IgD-negative memory B cell (primary cell): Measurements from ENCODE around the gene CDK5RAP1. TPM values are rescaled to one million over a fixed set of nuclear protein-coding genes. Genes with fewer than 3 reads are reported as not detected.
"Not testable (repeated sequence)": the region's sequence is repeated elsewhere in the genome, so short reads cannot be mapped to it uniquely, and the experiment has no call there.

Experiments used
- H3K27ac Mint-ChIP-seq, 3 donors: one replicate each; pipeline ENCODE4 v1.8.0; 2020 to 2022; ENCODE audit warnings: mild to moderate bottlenecking in 3 of 3, mixed read lengths in 3 of 3, moderate library complexity in 1 of 3
- H3K27me3 Mint-ChIP-seq: one replicate; pipeline ENCODE4 v1.8.0; 2021; ENCODE audit warnings: mixed read lengths
- H3K36me3 Mint-ChIP-seq: one replicate; pipeline ENCODE4 v1.8.0; 2020; ENCODE audit warnings: mild to moderate bottlenecking, mixed read lengths
- H3K4me1 Mint-ChIP-seq, 3 donors: one replicate each; pipeline ENCODE4 v1.8.0; 2020 to 2022; ENCODE audit warnings: mixed read lengths in 3 of 3, mild to moderate bottlenecking in 1 of 3
- H3K4me3 Mint-ChIP-seq, 4 donors: one replicate each; pipeline ENCODE4 v1.8.0; 2020 to 2022; ENCODE audit warnings: mild to moderate bottlenecking in 4 of 4, mixed read lengths in 4 of 4, moderate library complexity in 3 of 4
- H3K9me3 Mint-ChIP-seq, 3 donors: one replicate each; pipeline ENCODE4 v1.8.0; 2020 to 2021; ENCODE audit warnings: mixed read lengths in 3 of 3, mild to moderate bottlenecking in 1 of 3
- polyA plus RNA-seq: library from polyadenylated mRNA; unstranded; fragments of 300-500 nt; fragmentation: Illumina TruSeq; gene quantifications from one replicate; pipeline ENCODE4 v1.2.3, GENCODE V29; 2021

CDK5RAP1 gene
- polyA plus RNA-seq, 1 donor from 2014 or later: 29.0 TPM

DNA sequence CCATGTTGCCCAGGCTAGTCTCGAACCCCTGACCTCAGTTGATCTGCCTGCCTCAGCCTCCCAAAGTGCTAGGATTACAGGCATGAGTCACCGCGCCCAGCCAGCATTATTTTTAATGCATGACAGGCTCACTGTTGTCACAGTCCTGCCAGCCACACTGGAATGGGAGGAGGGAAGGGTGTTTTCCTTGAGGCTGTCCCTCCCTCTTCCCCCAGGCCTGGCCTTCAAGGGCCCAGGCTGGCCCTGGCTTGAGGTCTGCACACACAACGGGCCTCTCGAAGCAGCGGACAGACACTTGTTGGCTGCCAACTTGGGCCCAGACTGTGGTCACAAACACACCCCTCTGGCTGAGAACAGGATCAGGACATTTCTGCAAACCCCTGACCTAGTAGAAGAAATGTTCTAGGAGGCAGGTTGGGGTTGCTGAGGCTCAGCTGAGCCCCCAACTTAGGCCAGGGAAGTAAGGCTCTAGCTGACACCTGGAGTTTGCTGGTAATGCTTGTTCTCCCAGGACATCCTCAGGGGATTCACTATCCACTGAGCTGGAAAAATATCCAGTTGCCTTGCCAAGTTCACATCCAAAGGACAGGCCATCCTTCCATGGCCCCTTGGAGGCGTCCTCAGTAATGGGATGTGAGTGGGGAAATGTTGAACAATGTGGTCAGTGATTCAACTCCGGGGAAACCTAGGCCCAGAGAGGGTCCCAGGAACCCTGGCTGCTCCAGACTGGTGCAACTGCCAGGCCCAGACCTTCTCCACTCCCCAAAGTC is 32.3 kb upstream of the CDK5RAP1 start:
- H3K27ac Mint-ChIP-seq: no peak overlapping the region
- H3K4me1 Mint-ChIP-seq: no peaks in the 10 kb centered on the region
- no peak overlapping the region for H3K4me3 Mint-ChIP-seq
- no peaks in the 10 kb centered on the region for H3K9me3 Mint-ChIP-seq
- peaks cover 4% of the 10 kb centered on the region for H3K36me3 Mint-ChIP-seq
- H3K27me3 Mint-ChIP-seq: no peaks in the 10 kb centered on the region

- H3K4me3 Mint-ChIP-seq: no peak overlapping the region
- no peak overlapping the region for H3K27ac Mint-ChIP-seq
- H3K9me3 Mint-ChIP-seq: no peaks in the 10 kb centered on the region
- no peaks in the 10 kb centered on the region for H3K27me3 Mint-ChIP-seq
- peaks cover 4% of the 10 kb centered on the region for H3K36me3 Mint-ChIP-seq
- H3K4me1 Mint-ChIP-seq: no peaks in the 10 kb centered on the region
Measured at GRCh38 chr20:33431797-33432381, 30.6 kb upstream of the CDK5RAP1 start.

DNA sequence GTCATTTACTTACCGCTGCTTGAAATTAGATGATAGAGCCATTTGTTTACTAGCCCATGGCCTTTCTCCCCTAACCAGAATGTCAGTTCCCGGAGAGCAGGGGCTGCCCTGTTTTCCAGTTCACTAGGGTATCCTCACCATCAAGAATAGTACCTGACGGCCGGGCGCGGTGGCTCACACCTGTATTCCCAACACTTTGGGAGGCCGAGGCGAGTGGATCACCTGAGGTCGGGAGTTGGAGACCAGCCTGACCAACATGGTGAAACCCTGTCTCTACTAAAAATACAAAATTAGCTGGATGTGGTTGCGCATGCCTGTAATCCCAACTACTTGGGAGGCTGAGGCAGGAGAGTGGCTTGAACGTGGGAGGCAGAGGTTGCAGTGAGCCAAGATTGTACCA is 22.6 kb upstream of the CDK5RAP1 start:
- H3K27me3 Mint-ChIP-seq, H3K4me1 Mint-ChIP-seq, H3K4me3 Mint-ChIP-seq, H3K36me3 Mint-ChIP-seq, H3K9me3 Mint-ChIP-seq: not testable (repeated sequence)
- peak overlapping the region in 1 of 3 donors; percentile 62 for H3K27ac Mint-ChIP-seq

DNA sequence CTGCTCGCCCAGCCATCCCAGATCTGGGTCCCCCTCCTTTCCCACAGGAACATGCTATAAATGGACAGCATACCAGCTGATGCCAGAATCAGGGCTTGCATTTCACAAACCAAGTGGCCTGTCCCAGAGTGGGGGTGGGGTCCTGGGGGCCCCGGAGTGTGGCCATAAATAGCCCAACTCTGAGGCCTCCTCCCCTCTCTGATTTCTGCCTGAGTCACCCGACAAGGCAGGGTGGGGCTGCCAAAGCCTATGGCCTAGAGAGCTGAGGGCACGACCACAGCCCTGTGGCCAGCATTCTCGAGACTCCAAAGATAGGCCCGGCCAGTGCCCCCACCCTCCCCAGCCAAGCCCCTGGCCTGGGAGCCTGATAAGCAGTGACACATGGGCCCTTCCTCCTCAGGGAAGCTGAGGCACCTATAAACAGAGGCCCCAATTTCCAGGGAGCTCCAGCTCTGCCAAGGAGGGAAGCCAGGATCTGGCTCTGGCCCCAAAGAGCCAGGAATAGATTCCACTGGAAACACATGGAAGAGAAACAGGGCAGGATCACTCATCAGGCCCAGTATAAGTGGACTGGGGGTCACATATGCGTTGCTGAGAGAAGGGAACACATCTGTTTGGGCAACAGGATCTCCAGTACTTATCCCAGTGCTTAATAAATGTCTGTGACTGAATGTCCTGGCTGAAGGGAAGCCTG is 22.0 kb upstream of the CDK5RAP1 start:
- no peaks in the 10 kb centered on the region for H3K4me1 Mint-ChIP-seq
- H3K27ac Mint-ChIP-seq: no peak overlapping the region
- H3K27me3 Mint-ChIP-seq: no peaks in the 10 kb centered on the region
- H3K9me3 Mint-ChIP-seq: no peaks in the 10 kb centered on the region
- H3K4me3 Mint-ChIP-seq: no peak overlapping the region
- H3K36me3 Mint-ChIP-seq: no peaks in the 10 kb centered on the region

- Mint-ChIP-seq H3K27ac (no peak overlapping the region), H3K4me1 (no peaks in the 10 kb centered on the region), H3K36me3 (no peaks in the 10 kb centered on the region), H3K9me3 (no peaks in the 10 kb centered on the region), H3K4me3 (peak overlapping the region in 1 of 4 donors; percentile 70), H3K27me3 (no peaks in the 10 kb centered on the region)
Measured at GRCh38 chr20:33419140-33419974, 18.0 kb upstream of the CDK5RAP1 start.

GRCh38 chr20:33418033-33418432 is 16.7 kb upstream of the CDK5RAP1 start:
- H3K4me3 Mint-ChIP-seq: no peak overlapping the region
- no peaks in the 10 kb centered on the region for H3K9me3 Mint-ChIP-seq
- H3K36me3 Mint-ChIP-seq: no peaks in the 10 kb centered on the region
- H3K4me1 Mint-ChIP-seq: no peaks in the 10 kb centered on the region
- no peaks in the 10 kb centered on the region for H3K27me3 Mint-ChIP-seq
- no peak overlapping the region for H3K27ac Mint-ChIP-seq

DNA sequence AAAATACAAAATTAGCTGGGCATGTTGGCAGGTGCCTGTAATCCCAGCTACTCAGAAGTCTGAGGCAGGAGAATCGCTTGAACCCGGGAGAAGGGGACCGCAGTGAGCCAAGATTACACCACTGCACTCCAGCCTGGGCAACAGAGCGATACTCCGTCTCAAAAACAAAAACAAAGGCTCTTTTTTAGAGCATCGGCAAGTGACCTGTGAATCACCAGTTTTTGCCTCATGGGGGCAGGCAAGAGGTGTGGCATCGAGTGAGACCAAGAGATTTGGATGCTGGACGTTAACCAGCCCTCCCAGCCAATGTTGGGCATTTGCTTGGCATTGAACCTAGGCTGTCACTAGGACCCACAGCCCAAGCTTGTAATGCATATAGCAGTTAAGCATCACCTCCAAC is 14.6 kb upstream of the CDK5RAP1 start:
- peak overlapping the region in 1 of 4 donors; percentile 66 for H3K4me3 Mint-ChIP-seq
- H3K27me3 Mint-ChIP-seq: no peaks in the 10 kb centered on the region
- no peak overlapping the region for H3K27ac Mint-ChIP-seq
- no peaks in the 10 kb centered on the region for H3K9me3 Mint-ChIP-seq
- H3K4me1 Mint-ChIP-seq: peaks cover 0 to 6% (median 0%) of the 10 kb centered on the region in 3 donors
- peaks cover 2% of the 10 kb centered on the region for H3K36me3 Mint-ChIP-seq

DNA sequence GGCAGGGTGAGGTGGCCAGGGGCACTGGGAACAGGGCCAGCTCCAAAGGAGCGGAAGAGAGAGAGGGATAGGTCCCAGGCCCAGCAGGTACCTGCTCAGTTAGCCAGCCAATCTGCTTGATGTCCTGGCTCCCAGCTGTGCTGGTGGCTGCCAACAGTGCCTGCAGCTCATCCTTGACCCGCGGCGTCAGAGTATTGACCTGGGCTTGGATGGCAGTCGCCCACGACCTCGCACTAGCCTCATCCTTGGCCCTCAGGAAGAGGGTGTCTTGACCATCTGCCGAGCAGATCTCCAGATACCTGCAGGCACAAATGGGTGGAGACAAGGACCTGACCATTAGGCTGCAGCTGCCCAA is 11.1 kb upstream of the CDK5RAP1 start:
- H3K27ac Mint-ChIP-seq: no peak overlapping the region
- peaks cover 2% of the 10 kb centered on the region for H3K36me3 Mint-ChIP-seq
- H3K9me3 Mint-ChIP-seq: no peaks in the 10 kb centered on the region
- H3K4me1 Mint-ChIP-seq: peaks cover 17 to 25% (median 22%) of the 10 kb centered on the region in 3 donors
- H3K4me3 Mint-ChIP-seq: no peak overlapping the region
- H3K27me3 Mint-ChIP-seq: no peaks in the 10 kb centered on the region

DNA sequence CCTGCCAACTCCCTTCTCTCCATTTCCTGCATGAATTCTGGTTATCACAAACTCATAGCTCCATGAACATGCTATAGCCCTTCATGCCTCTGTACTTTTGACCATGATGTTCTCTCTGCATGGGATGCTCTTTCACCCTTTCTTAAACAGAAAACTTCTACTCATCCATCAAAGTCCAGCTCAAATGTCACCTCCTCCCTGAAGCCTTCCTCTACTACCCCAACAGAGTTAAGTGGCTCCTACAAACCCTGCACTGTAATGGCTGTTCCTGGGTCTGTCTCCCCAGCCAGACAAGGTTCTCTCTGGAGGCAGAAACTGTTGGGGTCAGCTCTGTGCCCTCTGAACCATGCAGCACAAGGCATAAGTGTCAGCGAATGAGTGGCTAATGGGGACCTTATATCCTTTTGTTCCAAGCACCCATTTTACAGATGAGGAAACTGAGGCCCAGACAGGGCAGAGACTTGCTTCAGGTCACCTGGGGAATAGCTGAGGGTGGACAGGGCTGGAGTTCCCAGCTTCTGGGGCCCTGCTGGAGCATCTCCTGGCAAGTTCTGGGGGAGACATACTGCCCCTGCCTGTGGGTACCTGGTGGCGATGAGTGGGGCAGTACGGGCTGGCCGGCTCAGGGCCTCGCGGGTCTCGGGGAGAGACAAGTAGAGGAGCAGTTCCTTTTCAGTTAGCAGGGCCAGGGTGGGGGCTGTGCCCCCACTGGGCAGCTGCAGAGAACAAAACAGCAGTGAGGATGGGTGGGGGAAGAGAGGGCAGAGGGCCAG is 10.6 kb upstream of the CDK5RAP1 start:
- H3K27ac Mint-ChIP-seq: peak overlapping the region; percentile 13 to 92 (median 86)
- peak overlapping the region in 1 of 4 donors; percentile 6 for H3K4me3 Mint-ChIP-seq
- peaks cover 2% of the 10 kb centered on the region for H3K36me3 Mint-ChIP-seq
- no peaks in the 10 kb centered on the region for H3K9me3 Mint-ChIP-seq
- H3K27me3 Mint-ChIP-seq: no peaks in the 10 kb centered on the region
- H3K4me1 Mint-ChIP-seq: peaks cover 23 to 30% (median 27%) of the 10 kb centered on the region in 3 donors

DNA sequence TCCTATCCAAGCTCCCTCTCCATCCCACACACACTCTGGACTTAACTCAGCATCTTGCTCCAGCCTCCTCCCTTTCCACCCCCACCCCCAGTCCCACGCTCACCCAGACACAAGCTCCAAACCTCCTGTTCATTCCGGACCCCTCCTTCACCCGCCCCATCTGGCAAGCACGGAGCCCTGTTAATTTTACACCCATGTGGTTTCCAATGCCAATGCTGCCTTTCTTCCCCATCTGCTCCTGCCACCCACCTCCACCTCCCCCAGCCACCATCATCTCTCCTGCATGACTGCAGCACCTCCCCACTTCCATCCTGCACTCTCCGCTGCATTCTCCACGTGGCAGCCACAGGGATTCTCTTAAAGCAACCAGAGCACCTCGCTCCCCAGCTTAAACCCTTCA is 9.9 kb upstream of the CDK5RAP1 start:
- H3K4me3 Mint-ChIP-seq: no peak overlapping the region
- H3K9me3 Mint-ChIP-seq: no peaks in the 10 kb centered on the region
- H3K4me1 Mint-ChIP-seq: peaks cover 24 to 30% (median 27%) of the 10 kb centered on the region in 3 donors
- peaks cover 2% of the 10 kb centered on the region for H3K36me3 Mint-ChIP-seq
- no peaks in the 10 kb centered on the region for H3K27me3 Mint-ChIP-seq
- H3K27ac Mint-ChIP-seq: peak overlapping the region; percentile 68 to 92 (median 86)

GRCh38 chr20:33410081-33410742 is 8.9 kb upstream of the CDK5RAP1 start:
- Mint-ChIP-seq H3K36me3 (peaks cover 2% of the 10 kb centered on the region), H3K27ac (peak overlapping the region; percentile 32 to 96 (median 92)), H3K27me3 (no peaks in the 10 kb centered on the region), H3K9me3 (no peaks in the 10 kb centered on the region), H3K4me3 (peak overlapping the region in 2 of 4 donors; percentile 45 to 81), H3K4me1 (peaks cover 24 to 30% (median 27%) of the 10 kb centered on the region in 3 donors)

DNA sequence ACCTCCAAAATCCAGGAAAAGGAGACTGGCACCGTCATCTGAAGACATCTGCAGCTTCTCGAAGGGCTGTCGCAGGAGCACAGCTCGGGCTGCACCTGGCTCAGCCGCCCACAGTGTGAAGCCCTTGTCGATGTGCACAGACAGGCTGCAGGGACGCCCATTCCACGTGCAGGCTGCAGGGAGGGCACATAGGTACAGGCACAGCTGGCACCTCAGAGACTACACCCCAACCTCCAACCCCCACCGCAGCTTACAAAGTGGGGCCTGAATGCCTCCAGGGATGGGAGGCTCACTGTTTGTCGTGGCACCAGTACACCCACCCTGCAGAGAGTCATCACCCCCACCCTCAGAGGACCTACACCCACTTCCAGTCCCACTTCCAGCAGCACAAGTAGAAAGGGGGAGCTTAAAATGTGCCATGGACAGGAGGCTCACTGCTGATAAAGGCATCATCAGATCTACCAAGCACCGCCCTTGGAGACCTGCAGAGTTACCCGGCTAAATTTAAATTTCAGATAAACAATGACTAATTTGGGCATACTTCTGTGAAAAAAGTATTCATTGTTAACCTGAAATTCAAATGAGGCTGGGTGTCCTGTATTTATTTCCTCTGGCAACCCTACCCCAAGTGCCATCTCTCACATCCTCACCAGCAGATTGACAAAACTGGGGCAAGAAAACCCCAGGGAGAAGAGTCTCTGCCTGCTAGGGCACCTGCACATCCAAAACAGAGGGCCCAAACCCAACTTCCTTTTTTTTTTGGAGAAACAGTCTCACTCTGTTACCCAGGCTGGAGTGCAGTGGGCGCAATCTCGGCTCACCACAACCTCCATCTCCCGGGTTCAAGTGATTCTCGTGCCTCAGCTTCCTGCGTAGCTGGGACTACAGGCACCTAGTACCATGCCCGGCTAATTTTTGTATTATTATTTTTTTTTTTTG is 7.7 kb upstream of the CDK5RAP1 start:
- H3K36me3 Mint-ChIP-seq: peaks cover 6% of the 10 kb centered on the region
- peak overlapping the region; percentile 76 to 89 (median 84) for H3K4me3 Mint-ChIP-seq
- H3K4me1 Mint-ChIP-seq: peaks cover 24 to 33% (median 31%) of the 10 kb centered on the region in 3 donors
- no peaks in the 10 kb centered on the region for H3K27me3 Mint-ChIP-seq
- peak overlapping the region; percentile 32 to 96 (median 92) for H3K27ac Mint-ChIP-seq
- H3K9me3 Mint-ChIP-seq: no peaks in the 10 kb centered on the region

GRCh38 chr20:33408313-33408712 is 7.0 kb upstream of the CDK5RAP1 start:
- Mint-ChIP-seq H3K4me1 (peaks cover 24 to 35% (median 33%) of the 10 kb centered on the region in 3 donors), H3K27ac (peak overlapping the region; percentile 32 to 96 (median 92)), H3K27me3 (no peaks in the 10 kb centered on the region), H3K36me3 (peaks cover 6% of the 10 kb centered on the region), H3K9me3 (no peaks in the 10 kb centered on the region), H3K4me3 (peak overlapping the region; percentile 76 to 89 (median 84))
